H7 (cell line): Measurements from ENCODE around the gene NQO2. TPM values are rescaled to one million over a fixed set of nuclear protein-coding genes. Genes with fewer than 3 reads are reported as not detected.
"Not testable (repeated sequence)": the region's sequence is repeated elsewhere in the genome, so short reads cannot be mapped to it uniquely, and the experiment has no call there.

Source experiments
- DNase-seq: peaks from one replicate; pipeline ENCODE4 v3.0.0; 2012
- H3K27me3 ChIP-seq: 2 replicates; pipeline ENCODE4 v1.6.0; 2011; ENCODE audit warnings: mild to moderate bottlenecking, low read length; ENCODE audit not compliant: control insufficient read depth, insufficient read depth
- H3K36me3 ChIP-seq: replicated peaks from 2 replicates; pipeline ENCODE4 v1.5.1; 2011; ENCODE audit warnings: low read length; ENCODE audit not compliant: control insufficient read depth, insufficient read depth
- H3K4me3 ChIP-seq: 2 replicates; pipeline ENCODE4 v1.5.1; 2011; ENCODE audit warnings: low read depth, mild to moderate bottlenecking, control low read depth, low read length, moderate library complexity; ENCODE audit not compliant: insufficient read depth
- total RNA-seq: library from RNA; depleted of rRNA; stranded (reverse); fragments of >200 nt; shearing (Covaris generic); gene quantifications from 2 replicates; pipeline ENCODE4 v1.2.3, GENCODE V29; 2014

Gene NQO2
- total RNA-seq, 1 experiment from 2014 or later = 76.0 TPM

DNA sequence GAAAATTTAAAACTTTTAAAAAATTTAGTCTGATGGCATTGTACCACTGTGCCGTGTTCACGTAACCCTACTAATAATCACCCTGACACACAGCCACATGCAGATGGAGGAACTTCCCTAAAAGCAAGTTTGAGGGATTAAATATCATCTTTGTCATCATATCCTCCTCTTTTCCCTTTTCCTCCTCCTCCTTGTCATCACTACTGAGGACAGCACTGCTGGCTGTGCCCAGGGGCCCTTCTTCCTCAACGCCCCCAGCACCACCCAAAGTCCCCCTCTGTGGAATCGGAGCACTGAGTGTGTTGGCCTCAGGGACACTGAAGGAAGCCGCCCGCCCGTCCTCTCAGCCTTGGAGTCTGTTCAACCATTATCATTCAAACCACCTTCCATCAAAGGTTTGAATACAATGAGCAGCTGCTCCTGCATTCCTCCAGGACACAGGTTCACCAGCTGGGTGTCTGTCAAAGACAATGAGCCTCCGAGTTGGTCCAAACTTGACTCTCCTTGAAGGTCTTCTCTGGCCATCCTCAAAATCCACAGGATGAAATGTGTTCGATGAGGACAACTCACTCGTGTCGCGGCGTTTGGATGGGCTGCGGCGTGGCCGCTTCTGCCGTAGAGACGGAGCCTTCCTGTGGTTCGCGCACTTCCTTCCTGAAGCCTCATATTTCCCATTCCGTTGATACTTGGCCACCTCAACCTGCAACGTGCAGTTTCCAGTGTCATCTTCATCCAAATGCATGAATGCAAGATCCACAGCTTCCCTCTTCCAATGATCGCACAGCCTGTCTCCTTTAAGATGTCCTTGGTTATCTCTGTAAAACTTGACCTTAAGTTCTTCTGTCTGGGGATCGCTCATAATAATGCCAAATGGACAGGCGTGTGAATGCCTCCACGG lies 23.3 kb downstream of the NQO2 start:
- Histone ChIP-seq H3K4me3 (peak overlapping the region; percentile 26; the same call in 1 of the 2 replicates), H3K36me3 (peaks cover 4% of the 10 kb centered on the region)

DNA sequence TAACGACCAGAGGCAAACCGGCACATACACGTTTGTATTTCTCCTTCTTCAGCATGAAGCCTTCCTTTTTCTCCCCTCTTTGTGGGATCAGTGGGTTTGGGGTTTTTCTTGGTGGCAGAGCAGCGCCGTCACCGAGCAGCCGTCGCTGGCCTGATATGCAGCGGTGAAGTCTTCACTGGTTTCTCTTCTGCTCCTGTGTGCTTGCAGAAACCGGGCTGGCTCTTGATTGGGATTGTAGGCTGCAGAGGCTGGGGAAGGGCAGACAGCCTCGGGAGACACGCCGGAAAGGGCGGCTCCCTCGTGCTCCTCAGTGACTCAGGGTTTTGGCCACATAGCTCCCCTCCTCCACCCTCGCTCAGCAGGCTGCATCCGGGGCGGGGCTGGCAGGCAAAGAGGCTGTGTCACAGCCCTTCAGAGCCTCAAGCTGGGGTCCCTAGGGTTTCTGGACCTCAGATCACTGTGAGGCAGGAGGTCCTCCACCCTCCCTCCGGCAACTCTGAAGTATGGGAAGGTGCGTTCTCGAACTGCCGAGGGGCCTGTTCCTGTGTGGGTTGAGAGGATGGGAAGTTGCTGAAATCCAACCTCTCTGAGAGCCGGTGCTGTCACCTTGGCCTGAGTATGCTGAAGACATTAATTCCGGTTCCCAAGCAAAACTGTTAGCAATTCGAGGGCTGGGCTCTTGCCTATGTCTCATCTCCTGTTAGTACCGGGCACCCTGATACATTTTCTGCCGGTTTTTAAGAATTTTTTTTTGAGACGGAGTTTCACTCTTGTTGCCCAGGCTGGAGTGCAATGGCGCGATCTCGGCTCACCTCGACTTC lies 24.2 kb downstream of the NQO2 start:
- Histone ChIP-seq H3K4me3 (peak overlapping the region; percentile 26; the same call in 1 of the 2 replicates), H3K36me3 (peaks cover 4% of the 10 kb centered on the region)
- DNase-seq = peak; percentile 84

More for the DNA sequence above, 23.3 kb downstream of the NQO2 start:
- H3K27me3 ChIP-seq = no peaks in the 10 kb centered on the region
- DNase-seq = peak; percentile 58

DNA sequence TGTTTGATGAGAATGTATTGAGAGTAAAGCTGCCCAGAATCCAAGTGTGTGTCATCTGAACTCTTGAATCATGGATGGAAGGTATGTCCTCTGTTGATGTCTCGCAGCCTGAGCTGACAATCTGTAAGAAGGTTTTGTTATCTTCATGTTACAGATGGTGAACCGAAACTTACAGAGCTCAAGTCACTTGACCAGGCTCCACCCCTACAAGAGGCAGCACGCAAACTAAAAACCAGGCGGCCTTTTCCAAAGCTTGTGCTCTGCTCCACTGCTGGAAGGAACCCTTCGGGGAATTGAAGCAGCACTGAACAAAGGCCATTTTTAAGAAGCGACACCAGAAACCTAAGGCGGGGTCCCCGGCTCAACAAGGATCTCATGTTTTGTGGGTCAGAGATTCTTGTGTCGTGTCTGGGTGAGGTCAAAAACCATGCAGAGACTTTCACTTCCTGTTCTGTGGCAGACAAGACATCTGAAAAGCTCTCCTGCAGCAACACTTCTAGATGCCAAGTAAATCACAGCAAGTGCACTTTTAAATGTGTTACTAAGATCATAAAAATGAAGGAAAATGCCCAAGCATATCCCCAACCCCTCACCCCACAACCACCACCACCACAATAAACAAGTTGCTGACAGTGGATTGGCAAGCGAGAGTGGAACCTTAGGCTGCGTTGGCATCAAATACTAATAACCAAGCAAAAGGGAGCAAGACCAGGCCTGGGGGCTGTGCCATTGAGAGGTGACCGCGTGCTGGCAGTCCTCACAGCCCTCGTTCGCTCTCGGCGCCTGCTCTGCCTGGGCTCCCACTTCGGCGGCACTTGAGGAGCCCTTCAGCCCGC lies 27.3 kb downstream of the NQO2 start:
- DNase-seq = peak; percentile 6
- Histone ChIP-seq H3K27me3 (no peaks in the 10 kb centered on the region), H3K36me3 (no peaks in the 10 kb centered on the region), H3K4me3 (no peak overlapping the region)

More for the DNA sequence above, 24.2 kb downstream of the NQO2 start:
- H3K27me3 ChIP-seq = no peaks in the 10 kb centered on the region

DNA sequence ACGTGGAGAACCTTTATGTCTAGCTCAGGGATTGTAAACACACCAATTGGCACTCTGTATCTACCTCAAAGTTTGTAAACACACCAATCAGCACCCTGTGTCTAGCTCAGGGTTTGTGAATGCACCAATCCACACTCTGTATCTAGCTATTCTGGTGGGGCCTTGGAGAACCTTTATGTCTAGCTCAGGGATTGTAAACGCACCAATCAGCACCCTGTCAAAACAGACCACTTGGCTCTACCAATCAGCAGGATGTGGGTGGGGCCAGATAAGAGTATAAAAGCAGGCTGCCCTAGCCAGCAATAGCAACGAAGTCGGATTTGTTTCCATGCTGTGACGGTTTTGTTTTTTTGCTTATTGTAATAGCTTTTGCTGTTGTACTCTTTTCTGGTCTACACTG lies 28.5 kb downstream of the NQO2 start:
- not testable (repeated sequence) for H3K4me3 ChIP-seq, H3K27me3 ChIP-seq

DNA sequence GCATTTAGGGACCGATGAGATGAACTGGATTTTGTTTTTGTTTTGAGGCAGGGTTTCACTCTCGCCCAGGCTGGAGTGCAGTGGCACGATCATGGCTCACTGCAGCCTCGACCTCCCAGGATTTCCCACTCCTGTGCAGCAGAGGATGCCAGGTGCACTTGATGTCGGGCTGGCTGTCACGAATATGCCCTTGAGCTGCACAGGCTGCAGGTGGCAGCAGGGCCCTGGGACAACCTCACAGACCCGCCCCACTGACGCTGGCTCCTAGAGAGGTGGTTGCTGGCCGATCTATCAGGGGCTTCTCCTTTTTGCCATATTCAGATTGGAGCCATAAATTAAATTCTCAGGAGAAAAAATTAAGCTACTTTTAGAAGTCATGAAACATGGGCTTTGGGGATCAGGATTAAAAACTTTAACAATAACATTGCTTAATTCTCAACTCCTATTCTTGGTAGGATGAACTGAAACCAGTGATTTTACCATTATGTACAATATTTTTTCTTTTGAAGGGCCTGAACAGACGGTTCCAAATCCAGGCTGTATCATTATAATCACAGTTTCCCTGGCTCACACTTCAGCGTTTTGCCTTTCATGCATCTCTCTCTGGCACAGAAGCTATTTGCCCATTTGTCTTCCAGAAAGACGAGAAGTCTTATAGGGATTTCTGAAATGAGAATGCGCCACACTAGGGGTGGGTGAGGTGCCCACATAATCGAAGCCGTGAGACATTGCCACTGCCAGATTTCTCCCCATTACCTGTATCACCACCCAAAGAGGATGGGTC lies 32.4 kb downstream of the NQO2 start:
- no peak overlapping the region for H3K4me3 ChIP-seq
- DNase-seq = peak; percentile 56
- H3K36me3 ChIP-seq = no peaks in the 10 kb centered on the region
- H3K27me3 ChIP-seq = no peaks in the 10 kb centered on the region

More for the DNA sequence above, 28.5 kb downstream of the NQO2 start:
- DNase-seq, H3K36me3 ChIP-seq: not testable (repeated sequence)

DNA sequence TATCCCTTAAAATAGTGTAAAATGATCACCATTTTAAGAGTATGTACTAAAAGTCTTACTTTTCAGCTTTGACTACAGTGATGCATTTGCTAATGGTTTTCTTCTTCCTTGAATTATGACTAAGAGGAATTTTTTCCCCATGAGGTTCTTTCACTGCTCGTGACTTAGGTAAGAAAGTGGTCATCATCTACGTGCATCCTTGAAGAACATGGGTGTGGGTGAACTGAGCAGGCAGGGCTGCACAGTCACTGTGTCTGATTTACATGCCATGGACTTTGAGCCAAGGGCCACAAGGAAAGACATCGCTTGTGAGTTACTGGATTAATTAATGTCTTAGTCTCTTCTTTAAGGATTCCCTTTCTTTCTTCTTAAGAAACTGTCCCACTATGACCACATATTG lies 33.3 kb downstream of the NQO2 start:
- Histone ChIP-seq H3K4me3 (no peak overlapping the region), H3K27me3 (no peaks in the 10 kb centered on the region), H3K36me3 (no peaks in the 10 kb centered on the region)
- no peak for DNase-seq

DNA sequence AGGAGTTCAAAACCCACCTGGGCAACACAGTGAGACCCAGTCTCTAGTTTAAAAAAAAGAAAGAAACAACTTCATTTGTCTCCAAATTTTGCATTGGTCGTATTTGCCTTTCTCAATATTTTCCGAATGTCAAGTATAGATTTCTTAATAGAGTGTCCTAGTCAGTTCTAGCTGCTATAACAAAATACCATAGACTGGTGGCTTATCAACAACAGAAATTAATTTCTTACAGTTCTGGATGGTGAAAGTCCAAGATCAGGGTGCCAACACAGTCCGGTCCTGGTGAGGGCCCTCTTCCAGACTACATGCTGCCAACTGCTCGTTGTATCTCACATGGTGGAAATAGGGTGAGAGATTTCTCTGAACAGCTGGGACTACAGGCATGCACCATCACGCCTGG lies 34.0 kb downstream of the NQO2 start:
- Histone ChIP-seq H3K4me3 (no peak overlapping the region), H3K27me3 (no peaks in the 10 kb centered on the region), H3K36me3 (no peaks in the 10 kb centered on the region)
- no peak for DNase-seq

DNA sequence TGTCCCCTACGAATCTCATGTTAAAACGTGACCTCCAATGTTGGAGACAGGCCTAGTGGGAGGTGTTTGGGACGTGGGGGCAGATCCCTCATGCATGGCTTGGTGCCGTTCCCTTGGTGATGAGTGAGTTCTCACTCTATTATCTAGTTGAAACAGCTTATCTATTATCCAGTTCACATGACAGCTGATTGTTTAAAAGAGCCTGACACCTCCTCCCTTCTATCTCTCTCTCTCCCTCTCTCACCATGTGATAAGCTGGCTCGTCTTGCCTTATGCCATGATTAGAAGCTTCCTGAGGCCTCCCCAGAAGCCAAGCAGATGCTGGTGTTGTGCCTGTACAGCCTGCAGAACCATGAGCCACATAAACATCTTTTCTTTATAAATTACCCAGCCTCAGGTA lies 35.7 kb downstream of the NQO2 start:
- no peaks in the 10 kb centered on the region for H3K36me3 ChIP-seq
- no peaks in the 10 kb centered on the region for H3K27me3 ChIP-seq
- H3K4me3 ChIP-seq = no peak overlapping the region
- no peak for DNase-seq

DNA sequence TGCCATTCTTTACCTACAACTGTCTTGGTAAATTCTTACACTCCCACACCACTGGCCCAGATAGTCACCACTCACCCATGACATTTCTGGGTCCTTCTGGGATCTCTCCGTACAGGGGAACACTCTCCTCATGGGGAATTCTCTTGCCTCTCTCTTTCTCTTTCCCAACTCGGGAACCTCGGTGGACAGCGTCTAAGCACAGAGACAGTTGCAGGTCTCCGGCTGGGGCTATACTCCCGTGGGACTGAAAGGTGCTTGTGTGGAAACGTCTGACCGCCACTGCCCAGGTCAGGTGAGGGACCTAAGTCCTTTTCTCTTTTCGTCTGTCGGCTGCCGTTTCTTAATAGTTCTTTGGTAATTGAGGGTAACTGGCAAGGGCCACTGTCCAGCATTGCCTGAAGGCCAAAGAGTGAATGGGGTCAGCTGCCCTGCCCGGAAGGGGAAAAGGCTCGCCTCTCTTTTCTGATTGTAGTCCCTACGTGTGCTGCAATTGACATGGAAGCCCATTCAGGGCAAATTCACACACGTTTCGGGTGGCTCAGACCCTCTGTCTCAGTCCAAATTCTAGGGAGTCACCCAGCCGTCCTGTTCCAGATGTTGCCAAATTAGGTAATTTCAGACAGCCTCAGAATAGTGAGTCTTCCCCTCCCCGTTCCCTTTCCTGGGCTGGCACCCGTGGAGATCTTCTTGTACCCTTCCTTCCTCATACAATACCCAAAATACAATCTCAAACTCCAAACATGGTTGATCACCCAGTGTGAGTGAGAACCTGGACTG lies 37.4 kb downstream of the NQO2 start:
- no peak for DNase-seq
- no peak overlapping the region for H3K4me3 ChIP-seq
- no peaks in the 10 kb centered on the region for H3K27me3 ChIP-seq
- H3K36me3 ChIP-seq = no peaks in the 10 kb centered on the region

DNA sequence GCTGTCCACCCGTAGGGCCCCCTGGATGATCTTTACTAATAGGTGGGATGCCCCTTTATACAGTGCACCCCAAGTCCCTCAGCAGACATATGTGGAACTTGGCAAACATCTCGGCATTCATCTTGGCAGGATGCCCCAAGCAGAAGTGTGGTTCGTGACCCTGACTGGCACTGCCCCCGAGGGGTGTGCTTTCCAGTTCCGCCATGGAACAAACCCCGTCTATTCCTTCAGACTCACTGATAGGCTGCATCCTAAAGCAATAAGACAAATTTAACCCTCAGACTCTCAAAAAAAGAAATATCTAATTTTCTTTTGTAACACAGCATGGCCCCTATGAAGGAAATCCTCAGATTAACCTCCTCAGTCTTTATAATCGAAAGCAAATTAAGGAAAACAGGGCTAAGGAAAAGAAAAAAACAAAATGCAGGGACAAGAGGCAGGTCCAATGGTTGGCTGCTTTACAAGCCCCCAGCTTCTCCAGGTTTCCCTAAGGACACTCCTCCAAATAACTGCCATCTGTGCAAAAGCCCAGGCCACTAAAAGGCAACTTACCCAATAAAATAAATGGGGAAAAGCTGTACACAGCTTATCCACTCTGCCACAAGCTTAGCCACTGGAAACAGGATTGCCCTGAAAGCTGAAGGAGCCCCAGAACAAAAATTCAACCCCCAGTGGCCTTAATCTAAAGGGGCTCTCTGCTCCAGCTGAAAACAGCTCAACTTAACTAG lies 38.1 kb downstream of the NQO2 start:
- Histone ChIP-seq H3K36me3 (no peaks in the 10 kb centered on the region), H3K27me3 (no peaks in the 10 kb centered on the region), H3K4me3 (no peak overlapping the region)
- no peak for DNase-seq

DNA sequence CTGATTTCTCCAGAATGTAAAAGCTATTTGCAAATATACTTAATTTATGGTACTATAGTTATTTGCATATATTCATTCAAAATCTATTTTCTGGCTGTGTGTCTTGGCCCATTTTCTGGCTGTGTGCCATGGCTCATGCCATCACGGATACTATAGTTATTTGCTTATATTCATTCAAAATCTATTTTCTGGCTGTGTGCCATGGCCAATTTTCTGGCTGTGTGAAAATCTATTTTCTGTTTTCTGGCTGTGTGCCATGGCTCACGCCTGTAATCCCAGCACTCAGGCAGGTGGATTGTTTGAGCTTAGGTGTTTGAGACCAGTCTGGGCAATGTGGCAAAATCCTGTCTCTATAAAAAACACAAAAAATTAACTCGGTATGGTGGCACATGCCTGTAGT lies 39.7 kb downstream of the NQO2 start:
- Histone ChIP-seq H3K4me3 (no peak overlapping the region), H3K36me3 (no peaks in the 10 kb centered on the region), H3K27me3 (no peaks in the 10 kb centered on the region)
- DNase-seq = no peak

DNA sequence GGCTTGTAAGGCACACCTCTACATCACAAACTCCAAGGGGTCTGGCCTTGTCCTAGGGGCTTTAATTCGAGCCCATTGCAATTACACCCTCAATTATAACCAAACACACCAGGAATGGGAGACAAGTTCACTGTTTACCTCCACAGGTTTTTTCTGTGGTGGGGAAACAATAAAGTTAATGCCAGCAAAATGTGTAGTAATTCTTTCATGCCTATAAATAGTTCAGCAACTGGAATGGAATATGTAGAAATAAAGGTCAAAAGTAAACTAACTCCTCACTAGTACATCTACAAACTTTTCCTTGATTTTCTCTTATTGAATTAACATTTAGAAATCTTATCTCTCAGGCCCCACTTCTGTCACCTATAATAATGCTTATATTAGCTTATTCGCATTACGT lies 41.5 kb downstream of the NQO2 start:
- no peak overlapping the region for H3K4me3 ChIP-seq
- H3K36me3 ChIP-seq = no peaks in the 10 kb centered on the region
- H3K27me3 ChIP-seq = no peaks in the 10 kb centered on the region
- no peak for DNase-seq

DNA sequence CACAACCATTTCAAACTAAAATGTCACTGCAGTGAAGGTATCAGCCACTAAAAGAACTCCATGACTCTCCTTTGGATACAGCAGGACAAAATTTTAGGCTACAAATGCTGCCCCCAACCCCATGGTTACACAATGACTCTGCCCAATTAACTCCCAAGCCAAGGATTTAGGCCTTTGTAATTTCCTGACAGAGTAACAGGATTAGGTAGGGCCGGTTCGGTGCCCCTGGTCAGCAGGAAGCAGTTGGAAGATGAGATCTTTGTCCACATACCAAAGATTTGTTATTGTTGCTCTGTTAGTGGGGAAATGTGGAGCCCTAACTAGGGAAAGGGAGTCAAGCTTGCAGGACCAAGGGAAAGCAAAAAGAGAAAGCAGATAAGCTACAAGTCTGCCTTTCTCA lies 41.9 kb downstream of the NQO2 start:
- DNase-seq = no peak
- Histone ChIP-seq H3K4me3 (no peak overlapping the region), H3K27me3 (no peaks in the 10 kb centered on the region), H3K36me3 (no peaks in the 10 kb centered on the region)
